Endothelial cell of umbilical vein (primary cell): ENCODE measurements around the gene KSR1. TPM values are rescaled to one million over a fixed set of nuclear protein-coding genes. Genes with fewer than 3 reads are reported as not detected.

ENCODE experiments used
- BruUV-seq: library from RNA; stranded (reverse); fragments of 400-500 nt; replicated peaks from 2 replicates; lab custom pipeline; 2021; lab: Mats Ljungman, UMichigan
- CTCF ChIA-PET: fragments of 300-600, 350-600 bp; sonication (Branson Sonifier 250); formaldehyde crosslinking; loops from one replicate; lab custom pipeline; 2021; ENCODE audit warnings: antibody characterized with exemption, inconsistent platforms; lab: Charles Lee
- POLR2A ChIA-PET: fragments of 300-600, 350-600 bp; sonication (Branson Sonifier 250); formaldehyde crosslinking; loops from one replicate; lab custom pipeline; 2021; ENCODE audit warnings: antibody characterized with exemption, inconsistent platforms; lab: Charles Lee
- DNase-seq: peaks from one replicate; pipeline ENCODE4 v3.0.0-alpha.2; 2011; ENCODE audit warnings: low read depth, low spot score
- FAIRE-seq: peaks from 2 replicates; lab custom pipeline; 2011; peaks lifted over from hg19 to GRCh38; lab: Jason Lieb, UNC
- H2AFZ ChIP-seq: 2 replicates; pipeline ENCODE4 v1.6.0; 2012; ENCODE audit warnings: low read depth, low read length, control low read depth, inconsistent platforms
- H3K27ac ChIP-seq: 2 replicates; pipeline ENCODE4 v1.5.1; 2011; ENCODE audit warnings: low read depth, mild to moderate bottlenecking, control low read depth, low read length, moderate library complexity; ENCODE audit not compliant: insufficient read depth
- H3K27me3 ChIP-seq, 2 experiments: 2 replicates each; pipeline versions ENCODE4 v1.6.0 to v1.6.1; 2011; ENCODE audit warnings: low read length in 2 of 2, mixed read lengths in 1 of 2; ENCODE audit not compliant: control insufficient read depth in 2 of 2, insufficient read depth in 2 of 2
- H3K36me3 ChIP-seq, 2 experiments: 2 replicates in 1 of 2; 3 replicates in 1 of 2; pipeline ENCODE4 v1.5.1; 2011; ENCODE audit warnings: low read length in 2 of 2, mild to moderate bottlenecking in 1 of 2, moderate library complexity in 1 of 2; ENCODE audit not compliant: control insufficient read depth in 2 of 2, insufficient read depth in 2 of 2; ENCODE audit errors: extremely low read depth in 1 of 2
- H3K4me1 ChIP-seq: 3 replicates; pipeline ENCODE4 v1.5.1; 2011; ENCODE audit warnings: mild to moderate bottlenecking, low read length; ENCODE audit not compliant: control insufficient read depth, insufficient read depth; ENCODE audit errors: extremely low read depth
- H3K4me2 ChIP-seq: 2 replicates; pipeline ENCODE4 v1.6.1; 2011; ENCODE audit warnings: low read length, control low read depth, mixed read lengths; ENCODE audit not compliant: insufficient read depth
- H3K4me3 ChIP-seq, 3 experiments: fragments of 200-600 bp in 1 of 3; sonication (generic), shearing (Covaris generic) in 1 of 3; replicated peaks in 1 of 3; 2 replicates each; pipeline ENCODE4 v1.5.1; 2011 to 2016; ENCODE audit warnings: control low read depth in 3 of 3, low read length in 3 of 3, mild to moderate bottlenecking in 2 of 3, inconsistent platforms in 1 of 3, low read depth in 1 of 3, moderate library complexity in 1 of 3; ENCODE audit not compliant: insufficient read depth in 1 of 3
- H3K79me2 ChIP-seq: 2 replicates; pipeline ENCODE4 v1.6.0; 2012; ENCODE audit warnings: low read length, inconsistent platforms; ENCODE audit not compliant: control insufficient read depth, insufficient read depth
- H3K9ac ChIP-seq: replicated peaks from 2 replicates; pipeline ENCODE3; 2011; ENCODE audit warnings: low read length, control low read depth; ENCODE audit not compliant: insufficient read depth; ENCODE audit errors: extremely low read depth
- H3K9me1 ChIP-seq: replicated peaks from 3 replicates; pipeline ENCODE4 v1.6.0; 2011; ENCODE audit warnings: mild to moderate bottlenecking, low read length; ENCODE audit not compliant: control insufficient read depth, insufficient read depth; ENCODE audit errors: extremely low read depth
- H3K9me3 ChIP-seq: replicated peaks from 2 replicates; pipeline ENCODE4 v1.5.1; 2012; ENCODE audit warnings: low read length, inconsistent platforms; ENCODE audit not compliant: control insufficient read depth, insufficient read depth
- H4K20me1 ChIP-seq: replicated peaks from 2 replicates; pipeline ENCODE3; 2011; ENCODE audit warnings: mild to moderate bottlenecking, low read length; ENCODE audit not compliant: control insufficient read depth, insufficient read depth; ENCODE audit errors: extremely low read depth
- EZH2 ChIP-seq: IDR thresholded peaks from 2 replicates; pipeline ENCODE4 v1.6.1; 2012; ENCODE audit warnings: borderline replicate concordance, low read depth, mild to moderate bottlenecking, moderate library complexity, low read length, inconsistent platforms; ENCODE audit not compliant: severe bottlenecking
- FOS ChIP-seq: IDR thresholded peaks from 2 replicates; pipeline ENCODE4 v1.6.1; 2011; ENCODE audit warnings: mild to moderate bottlenecking, low read length, moderate library complexity, borderline replicate concordance; ENCODE audit not compliant: insufficient read depth
- GATA2 ChIP-seq: IDR thresholded peaks from 2 replicates; pipeline ENCODE4 v1.7.0; 2011; ENCODE audit warnings: low read depth, mild to moderate bottlenecking, moderate library complexity, mixed read lengths, low read length; ENCODE audit not compliant: insufficient read length, insufficient read depth
- JUN ChIP-seq: IDR thresholded peaks from 2 replicates; pipeline ENCODE4 v1.6.1; 2011; ENCODE audit warnings: borderline replicate concordance, low read depth; ENCODE audit not compliant: insufficient read length, insufficient read depth
- MYC ChIP-seq: IDR thresholded peaks from one replicate; pipeline ENCODE4 v1.6.1; 2011; ENCODE audit warnings: mild to moderate bottlenecking, low read depth, low read length
- POLR2A ChIP-seq: IDR thresholded peaks from 2 replicates; pipeline ENCODE4 v1.6.1; 2012; ENCODE audit warnings: low read depth, mild to moderate bottlenecking, control low read depth, low read length
- POLR2AphosphoS5 ChIP-seq: IDR thresholded peaks from 2 replicates; pipeline ENCODE4 v1.6.1; 2012; ENCODE audit warnings: low read depth, mild to moderate bottlenecking, control low read depth, low read length, moderate library complexity; ENCODE audit not compliant: insufficient read depth
- dilution Hi-C: fragments of 300-500 bp; cut with MboI; formaldehyde crosslinking; loops from one replicate; pipeline ENCODE4 v1.15.0; 2019; ENCODE audit warnings: low sequenced_read_pairs; ENCODE audit not compliant: extremely low pct_ligation_motif_present
- intact Hi-C: fragments of 100-400 bp; cut with micrococcal nuclease; formaldehyde crosslinking; loops from one replicate; pipeline ENCODE4 v1.10.0; 2022
- polyA plus RNA-seq, 4 experiments: library from polyadenylated mRNA; depleted of rRNA in 3 of 4; stranded (reverse) in 3 of 4; unstranded in 1 of 4; fragments of >200 nt; gene quantifications; 2 replicates each; pipeline versions ENCODE4 v1.2.1 to v1.2.3, GENCODE V29; 2011 to 2012; ENCODE audit warnings: missing spikeins in 1 of 4
- total RNA-seq: library from RNA; stranded (reverse); gene quantifications from 2 replicates; pipeline ENCODE4 v1.2.3, GENCODE V29; 2021
- TF ChIP-seq, protein P1 (sequence below), 2 donors: IDR thresholded peaks; 1 replicate in 1 of 2; 2 replicates in 1 of 2; pipeline ENCODE4 v1.5.1; 2011; ENCODE audit warnings: low read length in 2 of 2, mild to moderate bottlenecking in 2 of 2, moderate library complexity in 2 of 2, control low read depth in 1 of 2, inconsistent platforms in 1 of 2, low read depth in 1 of 2; ENCODE audit not compliant: insufficient read depth in 1 of 2; ENCODE audit errors: extremely low read depth in 1 of 2
- TF ChIP-seq, protein P2 (sequence below): IDR thresholded peaks from 2 replicates; pipeline ENCODE4 v1.6.1; 2011; ENCODE audit not compliant: insufficient read depth, insufficient read length

KSR1 gene
- total and polyA plus RNA-seq, 2 donors (not counting 3 experiments of a cell fraction or from before 2014, with no cell fraction given) = 35.4 to 80.2 TPM

DNA sequence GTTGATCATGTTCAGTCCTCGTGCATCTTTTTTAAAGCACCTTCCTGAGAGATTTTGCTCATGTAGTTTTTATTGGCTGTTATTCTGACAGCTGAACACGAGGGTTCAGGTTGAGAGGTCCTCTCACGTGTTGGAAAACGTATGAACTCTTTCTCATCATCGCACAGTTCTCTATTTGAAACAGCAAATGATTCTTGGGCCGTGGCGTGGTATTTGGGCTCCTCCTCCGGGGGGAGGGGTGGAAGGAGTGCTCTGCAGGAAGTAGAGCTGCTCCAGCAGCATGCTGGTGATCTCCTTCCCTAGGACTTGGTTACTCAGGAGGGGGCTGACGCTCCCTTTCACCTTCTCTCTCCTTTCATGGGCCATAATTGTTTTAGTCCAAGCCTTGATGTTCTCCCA lies 70.4 kb downstream of the KSR1 start:
- H3K4me2 ChIP-seq = no peak overlapping the region
- H4K20me1 ChIP-seq = peaks cover 2% of the 10 kb centered on the region
- ChIA-PET CTCF (no interaction called here), POLR2A (no interaction called here)
- DNase-seq = no peak
- no peak overlapping the region for H3K4me3 ChIP-seq
- no peak overlapping the region for H3K9ac ChIP-seq
- H3K9me1 ChIP-seq = no peaks in the 10 kb centered on the region
- H3K36me3 ChIP-seq = no peaks in the 10 kb centered on the region
- H3K4me1 ChIP-seq = peaks cover 10% of the 10 kb centered on the region
- dilution Hi-C loops = no loop called here
- H2AFZ ChIP-seq = no peak overlapping the region
- no peaks in the 10 kb centered on the region for H3K9me3 ChIP-seq
- BruUV-seq = no TSS peak
- H3K27ac ChIP-seq = no peak overlapping the region
- no peaks in the 10 kb centered on the region for H3K27me3 ChIP-seq
- peaks cover 10% of the 10 kb centered on the region for H3K79me2 ChIP-seq
- no peak for TF ChIP-seq MYC
- no peak for TF ChIP-seq FOS
- no peak for TF ChIP-seq EZH2
- TF ChIP-seq, protein P1, sequence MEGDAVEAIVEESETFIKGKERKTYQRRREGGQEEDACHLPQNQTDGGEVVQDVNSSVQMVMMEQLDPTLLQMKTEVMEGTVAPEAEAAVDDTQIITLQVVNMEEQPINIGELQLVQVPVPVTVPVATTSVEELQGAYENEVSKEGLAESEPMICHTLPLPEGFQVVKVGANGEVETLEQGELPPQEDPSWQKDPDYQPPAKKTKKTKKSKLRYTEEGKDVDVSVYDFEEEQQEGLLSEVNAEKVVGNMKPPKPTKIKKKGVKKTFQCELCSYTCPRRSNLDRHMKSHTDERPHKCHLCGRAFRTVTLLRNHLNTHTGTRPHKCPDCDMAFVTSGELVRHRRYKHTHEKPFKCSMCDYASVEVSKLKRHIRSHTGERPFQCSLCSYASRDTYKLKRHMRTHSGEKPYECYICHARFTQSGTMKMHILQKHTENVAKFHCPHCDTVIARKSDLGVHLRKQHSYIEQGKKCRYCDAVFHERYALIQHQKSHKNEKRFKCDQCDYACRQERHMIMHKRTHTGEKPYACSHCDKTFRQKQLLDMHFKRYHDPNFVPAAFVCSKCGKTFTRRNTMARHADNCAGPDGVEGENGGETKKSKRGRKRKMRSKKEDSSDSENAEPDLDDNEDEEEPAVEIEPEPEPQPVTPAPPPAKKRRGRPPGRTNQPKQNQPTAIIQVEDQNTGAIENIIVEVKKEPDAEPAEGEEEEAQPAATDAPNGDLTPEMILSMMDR (IDR thresholded peaks at IDR 0.05; ENCODE audit: extremely low read depth in 1 of 2, insufficient read depth in 1 of 2, low read depth in 1 of 2, low read length in 2 of 2) = no peak
- TF ChIP-seq, protein P2, sequence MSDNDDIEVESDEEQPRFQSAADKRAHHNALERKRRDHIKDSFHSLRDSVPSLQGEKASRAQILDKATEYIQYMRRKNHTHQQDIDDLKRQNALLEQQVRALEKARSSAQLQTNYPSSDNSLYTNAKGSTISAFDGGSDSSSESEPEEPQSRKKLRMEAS = no peak
- no peak for TF ChIP-seq GATA2
- TF ChIP-seq POLR2AphosphoS5 = no peak
- no peak for TF ChIP-seq POLR2A
- no peak for TF ChIP-seq JUN
- FAIRE-seq = peak; percentile 66
- intact Hi-C loops = no loop called here
